SIG-M5 (cell line): ENCODE results near the gene HTT.
"Not testable (repeated sequence)": the region's sequence is repeated elsewhere in the genome, so short reads cannot be mapped to it uniquely, and the experiment has no call there.

Experiments
- DNase-seq: peaks from one replicate; lab custom pipeline; 2025; lab: John Stamatoyannopoulos, UW

HTT gene

DNA sequence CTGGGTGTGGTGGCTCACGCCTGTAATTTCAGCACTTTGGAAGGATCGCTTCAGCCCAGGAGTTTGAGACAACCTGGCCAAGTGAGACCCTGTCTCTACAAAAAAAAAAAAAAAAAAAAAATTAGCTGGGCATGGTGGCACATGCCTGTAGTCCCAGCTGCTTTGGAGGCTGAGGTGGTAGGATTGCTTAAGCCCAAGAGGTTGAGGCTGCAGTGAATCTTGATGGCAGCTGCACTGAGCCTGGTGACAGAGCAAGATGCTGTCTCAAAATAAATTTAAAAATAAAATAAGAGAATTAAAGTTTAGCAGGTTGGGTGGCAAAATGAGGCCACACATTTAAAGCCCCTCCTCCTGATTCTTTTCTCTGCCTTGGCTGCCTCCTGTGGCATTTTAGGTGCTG is 47.1 kb downstream of the HTT start:
- DNase-seq, result no peak

DNA sequence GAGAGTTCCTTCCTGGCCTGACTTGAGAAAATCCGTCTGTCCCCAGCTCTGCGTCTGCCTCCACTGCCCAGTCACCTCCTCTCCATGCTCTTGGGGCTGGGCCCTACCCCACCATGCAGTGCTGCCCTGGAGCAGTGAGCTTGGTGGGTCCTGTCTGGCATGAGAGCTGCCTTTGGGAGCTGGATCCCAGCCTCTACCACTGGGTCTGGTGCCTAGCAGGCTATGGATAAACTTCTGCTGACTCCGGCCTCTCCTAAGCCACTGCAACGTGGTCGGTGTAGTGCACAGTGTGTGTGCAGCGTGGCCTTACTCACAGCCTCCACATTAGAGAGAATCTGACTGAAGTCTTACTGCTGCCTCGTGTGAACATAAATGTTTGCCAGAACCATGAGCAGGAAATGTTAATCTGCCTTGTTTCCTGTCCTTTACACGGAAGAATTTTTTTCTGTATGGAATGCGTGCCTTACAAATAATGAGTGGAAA is 47.6 kb downstream of the HTT start:
- no peak for DNase-seq

DNA sequence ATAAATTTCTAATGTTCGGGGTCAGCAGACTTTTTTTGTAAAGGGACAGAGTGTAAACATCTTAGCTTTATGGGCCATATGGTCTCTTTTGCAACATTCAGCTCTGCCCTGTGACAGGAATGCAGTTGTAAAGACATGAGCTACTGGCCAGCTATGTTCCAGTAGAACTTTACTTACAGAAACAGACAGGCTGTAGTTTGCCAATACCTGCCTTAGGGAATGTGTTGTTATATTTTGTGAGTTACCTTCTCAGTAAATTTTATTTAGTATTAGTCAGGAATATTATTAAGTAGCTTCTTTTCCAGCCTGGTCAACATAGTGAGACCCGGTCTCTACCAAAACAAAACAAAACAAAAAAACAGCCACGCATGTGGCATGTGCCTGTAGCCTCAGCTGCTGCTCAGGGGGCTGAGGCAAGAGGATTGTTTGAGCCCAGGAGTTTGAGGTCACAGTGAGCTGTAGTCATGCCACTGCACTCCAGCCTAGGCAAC is 48.7 kb downstream of the HTT start:
- DNase-seq, result no peak

DNA sequence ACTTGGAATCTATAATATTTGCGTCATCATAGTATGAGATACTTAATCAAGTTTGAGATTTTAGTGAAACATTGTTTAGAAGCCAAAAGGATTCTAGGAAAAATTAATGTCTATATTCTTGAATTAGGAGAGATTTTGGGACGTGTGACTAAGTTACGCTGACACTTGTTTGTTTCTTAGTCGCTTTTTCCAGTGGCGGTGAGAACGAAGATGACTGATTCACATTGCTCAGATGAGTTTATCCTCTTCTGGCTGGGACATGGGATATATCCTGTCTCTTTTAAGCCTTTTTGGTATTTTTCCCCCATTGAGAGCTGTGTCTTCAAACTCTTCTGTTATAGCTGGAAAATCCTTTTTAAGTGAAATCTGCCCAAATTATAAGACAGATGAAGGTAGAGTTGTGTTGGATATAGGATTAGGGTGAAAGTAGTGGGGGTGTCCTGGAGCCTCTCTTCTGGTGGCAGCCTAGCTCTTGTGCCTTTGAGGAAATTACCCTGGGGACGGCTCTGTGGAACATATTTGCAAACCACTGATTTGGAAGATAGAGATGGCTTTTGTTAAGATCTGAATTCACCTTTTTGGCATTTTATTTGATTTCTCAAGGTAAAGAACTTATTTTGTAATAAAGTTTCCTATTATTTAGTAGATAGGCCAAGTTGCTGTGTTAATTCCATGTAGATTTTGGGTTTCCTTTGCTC is 49.7 kb downstream of the HTT start:
- DNase-seq, result no peak

DNA sequence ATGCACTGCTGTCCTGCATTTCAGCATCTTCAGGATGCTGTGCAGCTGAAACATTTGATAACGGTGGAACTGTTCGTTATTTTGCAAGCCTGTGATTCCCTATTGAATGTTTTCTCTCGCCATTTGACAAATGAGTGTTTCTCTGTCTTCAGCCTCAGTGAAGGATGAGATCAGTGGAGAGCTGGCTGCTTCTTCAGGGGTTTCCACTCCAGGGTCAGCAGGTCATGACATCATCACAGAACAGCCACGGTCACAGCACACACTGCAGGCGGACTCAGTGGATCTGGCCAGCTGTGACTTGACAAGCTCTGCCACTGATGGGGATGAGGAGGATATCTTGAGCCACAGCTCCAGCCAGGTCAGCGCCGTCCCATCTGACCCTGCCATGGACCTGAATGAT is 52.6 kb downstream of the HTT start:
- no peak for DNase-seq

DNA sequence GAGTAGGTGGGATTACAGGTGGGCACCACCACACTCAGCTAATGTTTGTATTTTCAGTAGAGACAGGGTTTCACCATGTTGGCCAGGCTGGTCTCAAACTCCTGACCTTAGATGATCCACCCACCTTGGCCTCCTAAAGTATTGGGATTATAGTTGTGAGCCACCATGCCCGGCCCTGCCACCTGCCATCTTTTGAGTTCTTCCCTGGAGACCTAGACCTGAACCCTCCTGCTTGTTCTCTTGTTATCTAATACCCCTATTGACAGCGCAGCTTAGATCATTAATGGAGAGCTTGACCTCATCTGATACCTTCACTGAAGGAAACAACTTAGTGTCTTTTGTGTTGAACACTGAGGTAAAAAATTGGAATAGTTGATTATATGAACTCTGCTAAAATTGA is 53.6 kb downstream of the HTT start:
- no peak for DNase-seq

DNA sequence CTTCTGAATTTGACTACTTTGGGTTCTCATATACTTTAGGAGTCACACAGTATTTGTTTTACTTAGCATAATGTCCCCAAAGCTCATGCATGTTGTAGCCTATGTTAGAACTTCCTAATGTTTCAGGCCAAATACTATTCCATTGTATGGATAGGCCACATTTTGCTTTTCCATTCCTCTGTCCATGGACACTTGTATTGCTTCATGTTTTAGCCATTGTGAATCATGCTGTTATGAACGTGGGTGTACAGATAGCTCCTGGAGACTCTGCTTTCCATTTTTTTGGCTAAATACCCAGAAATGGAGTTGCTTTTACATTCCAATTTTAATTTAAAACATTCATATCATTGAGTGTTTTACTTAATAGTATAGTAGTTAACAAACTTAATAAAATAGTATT is 54.5 kb downstream of the HTT start:
- no peak for DNase-seq

DNA sequence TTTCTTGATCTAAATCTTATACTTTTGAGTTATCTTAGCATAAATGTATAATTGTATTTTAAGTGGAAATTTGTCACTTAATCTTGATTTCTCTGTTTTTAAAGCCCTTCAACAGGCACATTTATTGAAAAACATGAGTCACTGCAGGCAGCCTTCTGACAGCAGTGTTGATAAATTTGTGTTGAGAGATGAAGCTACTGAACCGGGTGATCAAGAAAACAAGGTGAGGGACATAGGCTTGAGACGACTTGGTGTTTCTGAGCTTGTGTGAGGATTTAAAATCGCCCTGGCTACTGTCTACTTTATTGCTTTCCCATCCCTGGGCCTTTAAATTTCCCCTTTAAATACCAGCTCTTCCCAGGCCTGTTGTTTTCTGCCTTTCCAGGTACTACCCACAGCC is 55.7 kb downstream of the HTT start:
- DNase-seq, result no peak

DNA sequence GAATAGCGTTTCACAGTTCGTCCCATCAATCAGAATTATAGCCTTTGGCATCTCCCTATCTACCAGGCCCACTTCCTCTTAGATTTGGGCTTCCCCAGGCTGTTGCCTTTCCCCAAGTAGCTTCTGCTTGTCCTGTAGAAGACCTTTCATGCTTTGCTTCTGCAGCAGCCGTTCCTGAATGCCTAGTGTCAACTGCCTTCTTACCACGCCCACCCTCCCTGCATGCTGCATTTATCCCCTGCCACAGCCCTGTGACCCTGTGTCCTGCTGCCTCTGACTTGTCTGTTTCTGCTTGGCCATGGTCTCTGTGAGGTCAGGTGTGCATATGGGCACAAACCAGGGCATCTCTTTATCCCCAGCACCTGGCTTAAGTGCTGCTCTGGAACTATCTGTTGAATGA is 56.3 kb downstream of the HTT start:
- no peak for DNase-seq

DNA sequence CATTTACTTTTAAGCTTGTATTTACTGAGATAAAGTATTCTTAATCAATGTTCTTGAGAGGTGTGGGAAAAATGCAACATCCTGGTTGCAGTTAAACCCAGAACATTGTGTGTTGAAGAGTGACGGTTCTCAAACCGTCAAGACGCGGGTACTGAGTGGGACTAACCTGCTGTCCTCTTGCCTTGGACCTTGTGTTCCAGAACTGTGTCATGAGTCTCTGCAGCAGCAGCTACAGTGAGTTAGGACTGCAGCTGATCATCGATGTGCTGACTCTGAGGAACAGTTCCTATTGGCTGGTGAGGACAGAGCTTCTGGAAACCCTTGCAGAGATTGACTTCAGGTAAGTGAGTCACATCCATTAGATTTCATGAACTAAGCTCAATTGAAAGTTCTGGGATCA is 59.7 kb downstream of the HTT start:
- DNase-seq, result no peak

DNA sequence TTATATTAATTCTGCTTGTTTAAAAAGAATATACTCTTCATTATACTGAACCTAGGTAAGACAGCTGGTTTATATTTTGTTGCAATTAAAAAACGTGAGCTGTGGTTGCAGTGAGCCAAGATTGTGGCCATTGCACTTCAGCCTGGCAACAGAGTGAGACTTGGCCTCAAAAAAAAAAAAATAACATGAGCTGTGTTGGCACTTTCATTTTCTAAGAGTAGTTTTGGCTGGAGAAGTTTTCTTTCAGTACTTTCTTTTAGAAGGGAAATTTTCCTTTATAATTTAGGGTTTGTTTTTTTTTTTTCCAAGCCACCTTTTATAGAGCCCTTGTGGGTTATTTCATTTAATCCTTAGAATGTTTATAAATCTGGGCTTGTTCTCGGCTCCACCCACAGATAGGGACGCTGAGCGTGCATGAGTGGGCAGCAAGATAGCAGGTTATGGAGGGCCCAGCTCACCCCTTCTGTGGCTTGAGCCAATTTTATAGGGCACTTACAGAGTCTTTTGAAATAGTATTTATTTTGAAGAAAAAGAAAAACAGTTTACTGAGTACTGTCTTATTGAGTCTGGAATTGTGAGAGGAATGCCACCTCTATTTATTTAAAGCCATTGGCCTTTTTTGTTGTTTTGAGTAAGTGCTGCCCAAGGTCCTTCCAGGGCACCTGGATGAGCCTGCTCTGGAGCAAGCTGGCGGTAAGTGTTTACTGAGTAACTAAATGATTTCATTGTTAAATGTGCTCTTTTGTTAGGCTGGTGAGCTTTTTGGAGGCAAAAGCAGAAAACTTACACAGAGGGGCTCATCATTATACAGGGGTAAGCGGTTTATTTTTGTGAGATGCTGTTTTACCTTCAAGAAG is 60.9 kb downstream of the HTT start:
- DNase-seq, result no peak

DNA sequence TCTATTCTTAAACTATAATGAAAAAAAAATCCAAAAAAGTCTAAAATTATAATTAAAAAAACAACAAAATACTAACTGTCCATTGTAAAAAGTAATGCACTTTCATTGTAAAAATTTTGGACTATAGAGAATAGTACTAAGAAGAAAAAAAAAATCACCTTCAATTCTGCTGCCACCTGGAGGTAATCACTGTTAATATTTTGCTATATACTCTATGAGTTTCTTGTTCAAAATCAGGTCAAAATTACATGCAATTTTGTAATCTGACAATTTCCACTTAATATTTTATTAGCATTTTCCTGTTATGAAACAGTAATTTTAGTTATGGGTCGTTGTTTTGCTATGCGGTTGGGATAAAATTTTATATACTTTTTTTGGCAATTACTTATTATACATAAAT is 62.0 kb downstream of the HTT start:
- DNase-seq, result no peak

DNA sequence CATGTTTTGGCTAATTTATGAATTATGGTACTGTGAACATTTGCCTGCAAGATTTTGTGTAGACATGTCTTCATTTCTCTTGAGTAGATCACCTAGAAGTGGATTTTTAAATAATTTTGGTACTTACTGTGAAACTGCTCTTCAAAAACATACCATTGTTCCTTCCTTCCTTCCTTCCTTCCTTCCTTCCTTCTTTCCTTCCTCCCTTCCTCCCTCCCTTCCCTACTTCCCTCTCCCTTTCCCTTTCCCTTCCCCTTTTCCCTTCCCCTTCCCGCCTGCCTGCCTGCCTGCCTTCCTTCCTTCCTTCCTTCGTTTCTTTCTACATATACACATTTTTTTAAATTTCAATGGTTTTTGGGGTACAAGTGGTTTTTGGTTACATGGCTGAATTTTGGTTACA is 63.4 kb downstream of the HTT start:
- DNase-seq, result no peak

DNA sequence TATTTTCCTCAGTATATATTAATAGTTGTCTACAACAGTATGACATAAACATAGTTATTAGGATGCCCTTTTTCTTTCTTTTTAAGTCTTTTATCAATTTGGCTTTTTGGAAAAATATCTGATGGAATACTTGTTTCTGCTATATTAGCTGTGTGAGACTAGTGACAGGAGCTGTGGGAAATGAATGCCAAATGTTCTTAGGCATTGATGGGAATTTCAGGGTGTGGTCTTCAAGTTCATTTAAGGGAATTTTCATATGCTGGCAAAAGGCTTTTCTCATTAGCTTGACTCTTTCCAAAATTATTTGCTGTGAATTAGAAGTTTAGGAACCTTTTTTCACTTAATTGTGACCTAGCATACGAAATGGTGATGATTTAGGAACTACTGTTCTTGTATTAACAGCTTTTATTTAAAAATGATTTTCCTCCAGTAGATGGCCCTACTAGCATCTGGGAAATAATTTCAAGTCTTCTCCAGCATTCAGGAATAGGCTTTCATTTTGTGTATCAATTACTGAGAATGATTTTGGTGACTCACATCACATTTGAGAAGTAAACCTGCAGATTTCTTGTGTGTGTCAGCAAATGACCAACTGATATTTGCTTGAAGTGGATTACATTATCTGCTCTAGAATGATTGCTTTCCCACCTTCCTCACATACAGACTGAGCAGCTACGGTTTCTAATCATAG is 70.9 kb downstream of the HTT start:
- no peak for DNase-seq

DNA sequence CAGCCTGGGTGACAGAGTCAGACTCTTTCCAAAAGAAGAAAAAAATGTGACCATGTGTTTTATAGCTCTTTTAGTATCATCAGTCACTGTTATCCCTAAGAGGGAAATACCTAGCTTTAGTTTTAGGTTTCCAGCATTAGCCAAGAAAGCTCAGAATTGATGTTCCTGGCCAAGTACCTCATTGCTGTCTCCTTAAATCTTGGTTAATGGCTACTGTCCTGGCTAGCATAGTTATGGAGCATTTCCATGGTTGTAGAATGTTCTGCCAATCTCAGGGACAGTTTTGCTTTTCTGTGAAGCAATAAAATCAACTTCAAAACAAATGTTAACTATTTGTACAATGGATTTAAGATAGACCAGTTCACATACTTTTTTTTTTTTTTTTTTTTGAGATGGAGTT is 74.4 kb downstream of the HTT start:
- no peak for DNase-seq

DNA sequence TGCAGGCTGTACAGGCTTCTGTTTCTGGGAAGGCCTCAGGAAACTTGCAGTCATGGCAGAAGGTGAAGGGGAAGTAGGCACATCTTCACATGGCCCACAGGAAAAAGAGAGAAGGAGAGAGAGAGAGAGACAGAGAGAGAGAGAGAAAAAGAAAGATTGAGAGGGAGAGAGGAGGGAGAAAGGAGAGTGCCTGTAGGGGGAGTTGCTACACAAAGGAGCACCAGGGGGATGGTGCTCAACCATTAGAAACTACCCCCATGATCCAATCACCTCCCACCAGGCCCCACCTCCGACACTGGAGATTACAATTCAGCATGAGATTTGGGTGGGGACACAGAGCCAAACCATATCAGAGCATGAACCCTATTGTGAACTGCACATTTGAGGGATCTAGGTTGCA is 76.8 kb downstream of the HTT start:
- not testable (repeated sequence) for DNase-seq

DNA sequence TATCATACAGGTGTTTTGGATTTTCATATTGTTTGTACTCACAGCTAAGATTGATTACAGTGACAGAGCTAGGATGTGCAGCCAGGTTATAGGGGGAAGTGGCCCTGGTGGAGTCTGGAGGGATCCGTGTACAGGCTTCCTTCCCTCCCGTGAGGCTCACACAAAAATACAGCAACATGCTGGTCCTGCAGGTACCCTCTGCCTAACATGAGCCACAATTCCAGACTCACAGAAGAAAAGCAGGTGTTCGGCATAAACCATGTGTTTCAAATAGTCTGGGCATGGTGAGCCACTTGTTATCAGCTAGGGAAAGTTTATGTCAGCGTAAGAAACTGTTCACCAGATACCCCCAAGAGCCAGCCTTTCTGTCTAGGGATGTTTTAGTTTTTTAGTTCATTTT is 82.9 kb downstream of the HTT start:
- no peak for DNase-seq

DNA sequence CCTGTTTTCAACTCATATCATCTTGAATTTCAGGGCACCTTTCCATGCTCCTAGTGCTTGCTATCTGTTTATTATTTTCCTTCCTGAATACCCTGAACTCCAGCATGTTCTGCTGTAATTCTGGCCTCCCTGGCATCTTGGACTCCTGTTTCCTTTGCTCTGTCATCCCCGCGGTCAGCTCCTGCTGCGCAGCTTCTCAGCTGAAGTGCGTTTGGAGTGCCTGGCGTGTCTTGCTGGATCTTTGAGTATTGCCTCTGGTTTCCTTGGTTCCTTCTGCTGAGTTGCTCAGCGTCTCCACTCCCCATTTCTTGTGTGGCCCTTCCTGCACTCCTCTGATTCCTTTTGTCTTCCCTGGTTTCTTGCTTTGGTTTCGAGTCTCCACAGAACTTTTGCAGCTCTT is 84.4 kb downstream of the HTT start:
- no peak for DNase-seq

DNA sequence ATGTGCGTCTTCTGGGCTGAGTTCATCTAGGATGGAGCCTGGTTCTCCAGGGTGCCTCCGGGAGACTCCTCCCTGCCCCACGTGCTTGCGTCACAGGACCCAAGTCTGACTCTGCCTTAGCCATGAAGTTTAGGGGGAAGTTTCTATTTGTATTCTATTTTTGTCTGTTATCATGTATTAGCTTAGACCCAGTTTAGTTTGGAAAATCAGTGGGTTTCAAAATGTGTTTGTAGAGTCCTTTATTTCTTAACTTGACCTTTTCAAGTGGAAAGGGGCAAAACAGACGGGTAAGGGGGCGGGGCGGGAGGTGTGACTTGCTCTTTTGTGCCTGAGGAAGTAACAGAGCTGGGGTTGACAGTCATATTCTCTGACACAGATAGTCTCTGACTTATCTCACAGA is 86.0 kb downstream of the HTT start:
- DNase-seq, result no peak

DNA sequence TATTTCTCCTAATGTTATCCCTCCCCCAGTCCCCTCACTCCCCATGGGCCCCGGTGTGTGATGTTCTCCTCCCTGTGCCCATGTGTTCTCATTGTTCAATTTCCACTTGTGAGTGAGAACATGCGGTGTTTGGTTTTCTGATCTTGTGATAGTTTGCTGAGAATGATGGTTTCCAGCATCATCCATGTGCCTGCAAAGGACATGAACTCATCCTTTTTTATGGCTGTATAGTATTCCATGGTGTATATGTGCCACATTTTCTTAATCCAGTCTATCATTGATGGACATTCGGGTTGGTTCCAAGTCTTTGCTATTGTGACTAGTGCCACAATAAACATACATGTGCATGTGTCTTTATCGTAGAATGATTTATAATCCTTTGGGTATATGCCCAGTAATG is 86.6 kb downstream of the HTT start:
- not testable (repeated sequence) for DNase-seq

DNA sequence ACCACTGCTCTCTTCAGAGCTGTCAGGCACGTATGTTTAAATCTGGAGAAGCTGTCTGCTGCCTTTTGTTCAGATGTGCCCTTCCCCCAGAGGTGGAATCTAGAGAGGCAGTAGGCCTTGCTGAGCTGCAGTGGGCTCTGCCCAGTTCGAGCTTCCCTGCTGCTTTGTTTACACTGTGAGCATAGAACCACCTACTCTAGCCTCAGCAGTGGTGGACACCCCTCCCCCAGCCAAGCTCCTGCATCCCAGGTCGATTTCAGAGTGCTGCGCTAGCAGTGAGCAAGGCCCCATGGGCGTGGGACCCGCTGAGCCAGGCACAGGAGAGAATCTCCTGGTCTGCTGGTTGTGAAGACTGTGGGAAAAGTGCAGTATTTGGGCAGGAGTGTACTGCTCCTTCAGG is 92.0 kb downstream of the HTT start:
- not testable (repeated sequence) for DNase-seq

DNA sequence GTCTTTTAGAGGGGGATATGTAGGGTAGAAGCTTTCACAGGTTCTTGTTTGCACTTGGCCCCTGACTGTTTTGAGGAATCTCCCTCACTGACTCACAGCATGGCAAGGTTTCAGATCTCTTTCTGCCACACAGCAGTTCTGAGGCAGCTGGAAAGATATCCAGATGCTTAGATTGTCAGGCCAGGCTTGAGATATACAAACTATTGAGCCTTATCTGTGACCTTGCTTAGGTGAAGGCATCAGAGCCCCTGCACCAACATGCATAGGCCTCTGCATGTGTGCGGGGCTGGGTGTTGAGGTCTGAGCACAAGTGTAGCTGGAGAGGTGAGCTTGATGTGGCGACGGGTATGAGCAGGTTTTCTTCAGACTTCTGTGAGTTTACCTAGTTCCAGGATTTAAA is 93.5 kb downstream of the HTT start:
- no peak for DNase-seq
